HepG2 (cell line): ENCODE results near the gene MZF1. TPM values are rescaled to one million over a fixed set of nuclear protein-coding genes. Genes with fewer than 3 reads are reported as not detected.

ENCODE experiments used
- ARNT ChIP-seq: fragments of 450-650 bp; IDR thresholded peaks from 2 replicates; pipeline ENCODE4 v1.6.1; 2017
- EED ChIP-seq: sonication (generic); formaldehyde crosslinking; IDR thresholded peaks from 2 replicates; pipeline ENCODE4 v1.5.0; 2020; ENCODE audit warnings: mild to moderate bottlenecking, missing genetic modification reagents
- ERF ChIP-seq: IDR thresholded peaks from 2 replicates; pipeline ENCODE4 v1.6.1; 2018; ENCODE audit warnings: missing biosample characterization, missing genetic modification reagents
- FOXO1 ChIP-seq: sonication (generic); formaldehyde crosslinking; IDR thresholded peaks from 2 replicates; pipeline ENCODE4 v1.4.0; 2020; ENCODE audit warnings: missing genetic modification reagents
- HMGA1 ChIP-seq: sonication (generic); formaldehyde crosslinking; conservative IDR thresholded peaks from 2 replicates; pipeline ENCODE4 v1.4.0; 2020; ENCODE audit warnings: missing genetic modification reagents
- HNRNPLL ChIP-seq: fragments of 200-400 bp; formaldehyde crosslinking; IDR thresholded peaks from 2 replicates; pipeline ENCODE4 v1.6.1; 2017; ENCODE audit warnings: mild to moderate bottlenecking, low read depth, low read length; ENCODE audit not compliant: poor library complexity, severe bottlenecking
- PPARG ChIP-seq: conservative IDR thresholded peaks from 2 replicates; pipeline ENCODE4 v1.6.1; 2016; ENCODE audit warnings: missing biosample characterization, missing genetic modification reagents
- RAD21 ChIP-seq: fragments of 450-650 bp; formaldehyde crosslinking; IDR thresholded peaks from 2 replicates; pipeline ENCODE4 v1.5.0; 2020; ENCODE audit warnings: mild to moderate bottlenecking
- STAT6 ChIP-seq: sonication (generic); formaldehyde crosslinking; IDR thresholded peaks from 2 replicates; pipeline ENCODE4 v1.4.0; 2020; ENCODE audit warnings: missing genetic modification reagents, mild to moderate bottlenecking, borderline replicate concordance
- TBP ChIP-seq: sonication (generic); formaldehyde crosslinking; IDR thresholded peaks from 2 replicates; pipeline ENCODE4 v1.5.0; 2020; ENCODE audit warnings: missing genetic modification reagents
- TCF12 ChIP-seq, 2 experiments: fragments of 450-650 bp in 1 of 2; sonication (generic) in 1 of 2; formaldehyde crosslinking in 1 of 2; IDR thresholded peaks; 2 replicates each; pipeline versions ENCODE4 v1.6.1 to v1.8.0; 2017 to 2022; ENCODE audit warnings: antibody characterized with exemption in 1 of 2, mild to moderate bottlenecking in 1 of 2, missing genetic modification reagents in 1 of 2, moderate library complexity in 1 of 2
- U2AF1 ChIP-seq: fragments of 200-400 bp; formaldehyde crosslinking; optimal IDR thresholded peaks from 2 replicates; pipeline ENCODE3; 2017; ENCODE audit warnings: mild to moderate bottlenecking, low read depth, low read length
- ZBTB2 ChIP-seq: sonication (generic); formaldehyde crosslinking; IDR thresholded peaks from 2 replicates; pipeline ENCODE4 v1.8.0; 2022; ENCODE audit warnings: low read depth, missing genetic modification reagents
- ZFP36L2 ChIP-seq: sonication (generic); formaldehyde crosslinking; IDR thresholded peaks from 2 replicates; pipeline ENCODE4 v1.4.0; 2020; ENCODE audit warnings: missing genetic modification reagents
- ZFP91 ChIP-seq: sonication (generic); formaldehyde crosslinking; IDR thresholded peaks from 2 replicates; pipeline ENCODE4 v1.9.0; 2022; ENCODE audit warnings: missing genetic modification reagents, mild to moderate bottlenecking, borderline replicate concordance
- ZNF275 ChIP-seq: sonication (generic); formaldehyde crosslinking; IDR thresholded peaks from 2 replicates; pipeline ENCODE4 v1.8.0; 2022; ENCODE audit warnings: missing genetic modification reagents, mild to moderate bottlenecking, inconsistent platforms, borderline replicate concordance
- ZNF781 ChIP-seq: sonication (generic); formaldehyde crosslinking; IDR thresholded peaks from 2 replicates; pipeline ENCODE4 v1.5.1; 2020; ENCODE audit warnings: borderline replicate concordance, mild to moderate bottlenecking, missing genetic modification reagents; ENCODE audit errors: not compliant biosample characterization
- ZNF782 ChIP-seq: sonication (generic); formaldehyde crosslinking; IDR thresholded peaks from 2 replicates; pipeline ENCODE4 v1.4.0; 2020; ENCODE audit warnings: missing genetic modification reagents, mild to moderate bottlenecking, borderline replicate concordance
- ZSCAN30 ChIP-seq: sonication (generic); formaldehyde crosslinking; IDR thresholded peaks from 2 replicates; pipeline ENCODE4 v1.5.0; 2020; ENCODE audit warnings: mild to moderate bottlenecking, missing genetic modification reagents
- polyA plus RNA-seq, 8 experiments: library from polyadenylated mRNA; depleted of rRNA in 3 of 8; stranded (reverse) in 7 of 8; unstranded in 1 of 8; fragments of >200 nt; fragmentation: Illumina TruSeq in 4 of 8; extraction: Trizol in 4 of 8; gene quantifications; 2 replicates each; pipeline versions ENCODE4 v1.2.1 to v1.2.3, GENCODE V29; 2011 to 2016; ENCODE audit warnings: low read depth in 4 of 8, missing spikeins in 1 of 8, mixed read lengths in 1 of 8; ENCODE audit not compliant: insufficient read depth in 1 of 8
- total RNA-seq, 5 experiments: library from RNA; depleted of rRNA; stranded (reverse); fragments of >200 nt; fragmentation: Illumina TruSeq; extraction: Trizol; gene quantifications; 2 replicates each; pipeline ENCODE4 v1.2.3, GENCODE V29; 2016; ENCODE audit warnings: low read depth in 1 of 5

The MZF1 gene
- total and polyA plus RNA-seq, 2 of the 13 experiments (the other 11 are each of a cell fraction or from before 2014, with no cell fraction given), result 3.1 to 8.1 TPM

- TF ChIP-seq STAT6, result peak; percentile 82; the same call in 1 of the 2 replicates
- TF ChIP-seq RAD21, result no peak; the same call in 1 of the 2 replicates
- TF ChIP-seq ERF (CRISPR knock-in tag), result peak; percentile 75
- no peak for TF ChIP-seq ZFP36L2 (CRISPR knock-in tag)
- no peak for TF ChIP-seq ARNT
- TF ChIP-seq ZNF782 (CRISPR knock-in tag), result no peak; the same call in 1 of the 2 replicates
- TF ChIP-seq ZNF275 (CRISPR knock-in tag), result no peak; the same call in 1 of the 2 replicates
- TF ChIP-seq ZFP91 (CRISPR knock-in tag), result peak; percentile 52
- no peak for TF ChIP-seq TBP (CRISPR knock-in tag)
- TF ChIP-seq ZBTB2 (CRISPR knock-in tag), result peak; percentile 79; the same call in 1 of the 2 replicates
- peak; percentile 43; the same call in 1 of the 2 replicates for TF ChIP-seq FOXO1 (CRISPR knock-in tag)
- no peak for TF ChIP-seq ZSCAN30 (CRISPR knock-in tag)
- TF ChIP-seq TCF12 (IDR thresholded peaks at IDR 0.05), result no peak
- TF ChIP-seq TCF12 (CRISPR knock-in tag; IDR thresholded peaks at IDR 0.05), result no peak
- no peak for TF ChIP-seq EED (CRISPR knock-in tag)
- no peak for TF ChIP-seq HMGA1 (CRISPR knock-in tag)
- no peak for TF ChIP-seq U2AF1
- peak; percentile 89 for TF ChIP-seq HNRNPLL
- peak; percentile 43; the same call in 1 of the 2 replicates for TF ChIP-seq PPARG (CRISPR knock-in tag)
- TF ChIP-seq ZNF781 (CRISPR knock-in tag), result peak; percentile 23
These were observed 29.1 kb downstream of the MZF1 start, which contains the start of gene TRIM28 (continued) for GRCh38 chr19:58543826-58544590.
